Activated CD4-positive, alpha-beta T cell treated with anti-CD3 and anti-CD28 coated beads, Interleukin-2, amount 50 U/mL, for 4 hours (primary cell): ENCODE measurements around the gene EGR1.

Experiments used
- DNase-seq, 2 experiments: peaks; one replicate each; pipeline ENCODE4 v3.0.0-alpha.2; 2020

The EGR1 gene

DNA sequence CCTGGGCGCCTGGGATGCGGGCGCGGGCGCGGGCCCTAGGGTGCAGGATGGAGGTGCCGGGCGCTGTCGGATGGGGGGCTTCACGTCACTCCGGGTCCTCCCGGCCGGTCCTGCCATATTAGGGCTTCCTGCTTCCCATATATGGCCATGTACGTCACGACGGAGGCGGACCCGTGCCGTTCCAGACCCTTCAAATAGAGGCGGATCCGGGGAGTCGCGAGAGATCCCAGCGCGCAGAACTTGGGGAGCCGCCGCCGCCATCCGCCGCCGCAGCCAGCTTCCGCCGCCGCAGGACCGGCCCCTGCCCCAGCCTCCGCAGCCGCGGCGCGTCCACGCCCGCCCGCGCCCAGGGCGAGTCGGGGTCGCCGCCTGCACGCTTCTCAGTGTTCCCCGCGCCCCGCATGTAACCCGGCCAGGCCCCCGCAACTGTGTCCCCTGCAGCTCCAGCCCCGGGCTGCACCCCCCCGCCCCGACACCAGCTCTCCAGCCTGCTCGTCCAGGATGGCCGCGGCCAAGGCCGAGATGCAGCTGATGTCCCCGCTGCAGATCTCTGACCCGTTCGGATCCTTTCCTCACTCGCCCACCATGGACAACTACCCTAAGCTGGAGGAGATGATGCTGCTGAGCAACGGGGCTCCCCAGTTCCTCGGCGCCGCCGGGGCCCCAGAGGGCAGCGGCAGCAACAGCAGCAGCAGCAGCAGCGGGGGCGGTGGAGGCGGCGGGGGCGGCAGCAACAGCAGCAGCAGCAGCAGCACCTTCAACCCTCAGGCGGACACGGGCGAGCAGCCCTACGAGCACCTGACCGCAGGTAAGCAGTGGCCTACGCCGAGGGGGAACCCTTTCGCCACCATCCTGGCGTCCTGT lies at the start of gene EGR1:
Gene EGR1, plus strand, starts transcription at position 219 of the 864 bp plus-strand sequence. Its CDS starts 283 bp downstream, at position 502.
- DNase-seq = peak; percentile 95 to 96

DNA sequence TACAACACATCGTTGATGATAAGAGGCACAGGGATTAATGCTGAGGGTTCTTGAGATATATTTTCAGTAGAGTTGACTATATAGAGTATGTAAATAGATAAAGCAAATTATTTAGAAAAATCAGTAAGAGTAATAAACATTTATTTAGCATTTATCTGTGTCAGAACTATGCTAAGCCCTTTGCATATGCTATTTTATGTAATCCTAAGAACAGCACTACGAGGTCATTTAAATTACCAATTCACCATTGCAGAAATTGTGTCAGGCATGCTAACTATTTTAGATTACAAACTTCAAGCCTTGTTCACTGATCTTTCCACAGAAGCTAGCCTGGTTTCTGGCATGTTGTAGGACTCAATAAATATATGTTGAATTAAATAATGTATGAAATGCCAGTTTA lies 46.8 kb upstream of the EGR1 start:
- DNase-seq = no peak

DNA sequence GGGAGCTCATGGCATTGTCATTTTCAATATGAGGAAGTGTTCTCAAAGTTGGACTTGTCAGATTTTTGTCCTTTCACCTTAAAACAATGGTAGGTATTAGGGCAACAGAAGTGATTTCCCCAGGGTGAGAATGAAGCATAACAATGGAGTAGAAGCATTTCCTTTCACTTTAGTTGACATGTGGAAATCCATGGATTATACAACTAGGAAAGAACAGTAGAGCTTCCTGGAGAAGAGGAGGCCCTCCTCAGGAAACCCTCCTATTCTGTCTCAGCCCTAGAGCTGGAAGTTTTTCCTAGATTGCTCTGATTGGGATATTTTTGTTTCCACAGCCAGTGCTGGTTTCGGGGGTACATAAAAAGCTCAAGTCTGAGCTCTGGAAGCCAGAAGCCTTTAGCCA lies 40.2 kb upstream of the EGR1 start:
- DNase-seq = no peak

DNA sequence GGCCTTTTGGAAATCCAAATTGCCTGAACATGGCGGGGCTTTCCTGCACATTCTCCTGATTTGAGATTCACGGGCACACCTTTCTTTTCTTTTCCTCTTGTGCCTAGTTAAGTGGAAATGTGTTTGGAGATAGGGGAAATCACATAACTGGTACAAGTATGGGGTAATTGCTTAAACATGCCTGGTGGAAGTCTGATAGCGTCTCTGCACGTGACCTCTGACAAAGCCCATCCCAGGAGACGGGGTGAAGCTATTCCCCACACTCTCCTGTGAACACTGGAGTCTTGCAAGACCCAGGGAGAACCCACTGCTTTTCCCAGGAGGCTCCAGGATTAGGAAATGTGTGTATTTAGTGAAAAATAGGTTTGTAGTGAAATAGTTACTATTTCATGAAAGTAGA lies 29.3 kb upstream of the EGR1 start:
- DNase-seq = no peak

DNA sequence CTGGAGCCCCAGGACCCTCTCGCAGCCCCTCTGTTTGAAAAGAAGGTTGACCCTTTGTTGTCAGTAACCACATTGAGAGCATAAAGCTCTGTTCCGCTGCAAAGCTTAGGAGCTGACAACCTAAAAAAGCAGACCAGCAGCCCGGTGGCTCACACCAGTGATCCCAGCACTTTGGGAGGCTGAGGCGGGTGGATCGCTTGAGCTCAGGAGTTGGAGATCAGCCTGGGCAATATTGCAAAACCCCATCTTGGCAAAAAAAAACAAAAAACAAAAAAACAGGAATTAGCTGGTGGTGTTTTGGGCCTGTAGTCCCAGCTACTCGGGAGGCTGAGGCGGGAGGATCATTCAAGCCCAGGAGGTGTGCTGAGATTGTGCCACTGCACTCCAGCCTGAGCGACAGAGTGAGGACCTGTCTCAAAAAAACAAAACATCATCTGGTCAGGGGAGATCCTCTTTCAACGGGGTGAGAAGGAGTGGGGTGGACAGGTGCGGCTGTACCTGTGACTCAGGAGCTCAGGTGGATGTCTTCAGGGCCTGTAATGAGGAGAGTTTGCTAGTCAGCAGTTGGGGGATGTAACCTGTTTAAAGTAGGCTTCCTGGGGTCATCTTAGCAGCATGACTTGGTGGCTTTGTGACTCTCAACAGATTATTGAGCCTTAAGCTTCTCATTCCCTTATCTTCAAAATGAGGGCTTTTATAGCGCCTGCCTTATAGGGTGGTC lies 27.1 kb upstream of the EGR1 start:
- DNase-seq = no peak

DNA sequence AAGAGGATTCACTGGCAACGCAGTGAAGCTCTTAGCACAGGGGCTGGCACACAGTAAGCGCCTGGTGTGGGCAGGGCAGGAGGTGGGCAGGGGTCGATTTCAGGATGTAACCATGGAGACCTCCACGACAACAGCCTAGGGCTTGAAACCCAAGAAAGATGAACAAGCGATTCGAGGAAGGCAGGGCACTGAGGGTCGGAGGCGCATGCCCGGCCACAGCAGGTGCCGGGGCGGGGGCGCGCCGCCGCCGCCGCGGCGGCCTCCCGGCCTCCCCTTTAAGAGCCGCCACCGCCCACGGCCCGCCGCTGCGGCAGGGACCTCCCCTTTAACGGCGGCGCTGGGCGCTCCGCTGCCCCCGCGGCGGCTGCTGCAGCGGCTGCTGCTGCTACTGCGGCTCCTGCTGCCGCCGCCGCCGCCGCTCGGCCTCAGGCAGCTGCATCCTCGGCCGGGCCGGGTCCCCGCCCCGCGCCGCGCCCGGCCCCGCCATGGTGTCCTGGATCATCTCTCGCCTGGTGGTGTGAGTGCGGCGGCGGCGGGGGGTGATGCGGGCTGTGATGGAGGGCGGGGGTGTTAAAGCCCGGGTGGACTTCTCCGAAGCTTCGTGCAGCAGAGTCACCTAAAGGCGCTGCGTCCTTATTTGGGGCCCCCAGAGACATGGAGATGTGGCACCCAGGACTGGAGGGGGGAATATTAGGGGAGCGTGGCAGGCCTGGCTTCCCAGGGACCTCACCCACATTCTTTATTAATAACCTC lies 26.4 kb upstream of the EGR1 start, which contains the start of gene REEP2:
Gene REEP2, plus strand, starts transcription at position 334 of the 753 bp plus-strand sequence. Its CDS starts 152 bp downstream, at position 486.
- peak; percentile 51 to 60 for DNase-seq

DNA sequence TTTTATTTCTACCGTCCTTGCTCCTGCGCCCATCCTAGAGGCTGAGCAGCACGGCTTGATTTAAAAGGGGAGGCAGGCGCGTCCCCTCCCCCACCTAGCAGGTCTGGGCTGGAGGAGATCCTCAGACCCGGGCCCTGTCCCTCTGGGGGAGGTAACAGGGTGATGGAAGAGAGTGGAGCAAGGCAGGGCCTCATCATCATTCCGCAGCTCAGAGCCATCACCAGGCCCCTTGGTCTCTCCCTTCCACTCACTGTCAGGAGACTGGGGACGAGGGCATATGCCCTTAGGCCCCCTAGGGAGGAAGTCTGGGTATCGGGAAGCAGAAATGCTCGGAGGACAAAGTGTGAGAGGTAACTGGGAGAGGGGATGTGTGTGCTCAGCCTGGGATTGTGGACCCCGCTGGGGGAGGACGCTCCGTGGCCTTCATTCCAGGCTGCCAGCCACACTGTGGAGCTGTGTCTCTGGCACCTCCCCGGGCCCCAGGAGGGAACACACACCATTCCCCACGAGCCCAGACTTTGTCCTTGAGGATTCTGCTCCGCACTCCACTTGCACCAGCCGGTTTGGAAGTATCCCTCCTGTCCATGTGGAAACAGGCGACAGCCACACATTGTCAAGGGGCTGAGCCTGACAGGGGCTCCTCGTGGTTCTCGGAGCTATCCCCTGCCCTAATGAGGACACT lies 25.7 kb upstream of the EGR1 start:
- DNase-seq = no peak

DNA sequence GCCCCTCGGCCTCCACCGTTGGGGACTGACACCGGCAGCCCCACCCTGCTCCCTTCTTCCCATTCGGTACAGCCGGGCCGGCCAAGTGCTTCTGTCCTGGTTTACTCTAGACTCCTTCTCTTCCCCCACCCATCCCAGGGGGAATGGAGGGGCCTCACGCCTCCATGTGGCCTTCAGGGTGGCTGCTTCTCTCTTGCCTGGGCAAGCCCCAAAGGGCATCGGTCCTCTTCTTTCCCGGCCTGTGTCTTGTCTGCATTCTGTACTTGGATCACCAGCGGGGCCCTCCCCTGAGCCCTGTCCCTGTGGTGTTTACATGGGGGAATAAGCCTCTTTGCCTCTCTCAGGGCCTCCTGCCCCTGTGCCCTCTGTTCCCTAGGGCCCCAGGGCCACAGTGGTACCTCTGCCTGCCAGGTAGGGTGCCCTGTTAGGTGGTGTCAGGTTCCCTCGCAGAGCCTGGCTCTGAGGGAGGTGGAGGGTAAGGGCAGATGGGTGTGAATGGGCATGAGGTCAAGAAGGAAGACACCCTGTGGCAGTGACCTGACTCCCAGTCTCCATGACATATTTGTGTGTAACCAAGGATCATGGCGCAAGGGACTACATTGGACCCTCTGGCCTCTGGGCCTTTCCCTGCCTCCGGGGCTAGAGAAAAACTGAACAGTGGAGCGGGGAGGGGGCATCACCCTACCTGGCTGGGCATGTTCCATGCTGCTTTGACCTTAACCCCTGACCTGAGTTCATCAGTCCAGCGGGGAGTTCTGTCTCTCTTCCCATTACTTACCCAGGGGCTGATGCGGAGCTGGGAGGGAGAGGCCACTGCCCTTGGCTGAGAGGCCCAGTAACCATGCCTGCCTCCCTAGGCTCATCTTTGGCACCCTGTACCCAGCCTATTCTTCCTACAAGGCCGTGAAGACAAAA lies 24.9 kb upstream of the EGR1 start:
- DNase-seq = no peak

DNA sequence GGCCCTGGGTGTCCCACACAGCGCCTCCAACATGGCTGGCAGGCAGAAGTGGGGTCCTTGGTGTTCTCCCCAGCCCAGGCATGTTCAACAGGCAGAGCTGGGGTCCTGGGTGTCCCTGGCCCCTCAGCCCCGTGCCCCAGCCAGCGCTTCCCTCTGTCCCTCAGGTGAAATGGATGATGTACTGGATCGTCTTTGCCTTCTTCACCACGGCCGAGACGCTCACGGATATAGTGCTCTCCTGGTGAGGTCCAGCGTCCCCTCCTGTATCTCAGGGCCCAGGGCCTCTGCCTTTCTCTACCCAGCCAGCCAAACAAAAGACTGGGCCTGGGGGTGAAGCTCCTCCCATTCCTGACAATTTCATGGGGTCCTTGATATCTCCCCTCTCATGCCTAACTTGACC lies 24.1 kb upstream of the EGR1 start:
- no peak for DNase-seq

DNA sequence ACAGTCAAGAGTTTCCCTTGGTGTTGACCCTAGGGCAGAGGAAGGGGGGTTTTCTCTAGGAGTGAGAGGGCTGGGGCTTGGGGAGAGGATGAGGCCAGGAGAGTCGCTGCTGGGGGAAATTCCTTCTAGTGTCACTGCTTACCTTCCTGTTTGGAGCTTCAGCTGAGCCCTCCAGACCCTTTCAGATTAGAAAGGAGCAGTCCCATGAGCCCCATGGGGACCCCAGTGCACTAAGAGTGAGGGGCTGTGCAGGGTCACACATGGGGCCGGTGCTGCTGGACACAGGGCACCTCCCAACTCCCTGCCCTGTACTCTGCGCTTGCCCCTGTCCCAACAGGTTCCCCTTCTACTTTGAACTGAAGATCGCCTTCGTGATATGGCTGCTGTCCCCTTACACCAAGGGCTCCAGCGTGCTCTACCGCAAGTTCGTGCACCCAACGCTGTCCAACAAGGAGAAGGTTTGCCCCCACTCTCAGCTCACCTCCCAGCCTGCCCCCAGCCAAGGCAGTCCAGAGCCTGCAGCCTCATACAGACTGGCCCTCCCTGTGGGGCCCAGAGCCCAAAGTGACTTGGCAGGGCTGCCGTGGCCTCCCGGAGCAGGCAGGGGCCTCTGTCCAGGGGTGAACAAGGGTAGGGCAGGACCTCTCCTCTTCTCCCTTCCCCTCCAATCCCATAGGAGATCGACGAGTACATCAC lies 21.1 kb upstream of the EGR1 start:
- DNase-seq = no peak

DNA sequence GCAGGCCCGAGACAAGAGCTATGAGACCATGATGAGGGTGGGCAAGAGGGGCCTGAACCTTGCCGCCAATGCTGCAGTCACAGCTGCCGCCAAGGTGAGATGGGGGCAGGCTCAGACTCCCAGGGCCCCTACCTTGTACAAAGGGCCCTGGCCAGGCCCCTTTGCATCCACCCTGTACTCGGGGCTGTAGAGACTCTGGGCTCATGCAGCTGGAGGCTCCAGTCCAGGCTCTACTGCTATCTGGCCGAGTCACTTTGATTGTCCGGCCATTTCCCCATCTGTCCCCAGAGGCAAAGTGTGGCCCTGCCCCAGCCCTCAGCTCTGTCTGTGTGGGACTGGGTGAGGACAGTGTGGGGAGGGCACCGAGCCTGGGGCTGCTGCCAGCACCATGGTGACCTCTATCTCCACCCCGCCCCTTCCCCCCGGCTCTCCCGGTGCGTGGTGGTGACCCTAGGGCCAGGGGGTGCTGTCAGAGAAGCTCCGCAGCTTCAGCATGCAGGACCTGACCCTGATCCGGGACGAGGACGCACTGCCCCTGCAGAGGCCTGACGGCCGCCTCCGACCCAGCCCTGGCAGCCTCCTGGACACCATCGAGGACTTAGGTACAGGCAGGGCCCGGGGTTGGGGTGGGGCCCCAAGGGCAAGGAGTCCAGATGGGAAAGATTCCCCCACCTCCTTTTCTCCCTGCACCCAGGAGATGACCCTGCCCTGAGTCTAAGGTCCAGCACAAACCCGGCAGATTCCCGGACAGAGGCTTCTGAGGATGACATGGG lies 20.3 kb upstream of the EGR1 start:
- no peak for DNase-seq

DNA sequence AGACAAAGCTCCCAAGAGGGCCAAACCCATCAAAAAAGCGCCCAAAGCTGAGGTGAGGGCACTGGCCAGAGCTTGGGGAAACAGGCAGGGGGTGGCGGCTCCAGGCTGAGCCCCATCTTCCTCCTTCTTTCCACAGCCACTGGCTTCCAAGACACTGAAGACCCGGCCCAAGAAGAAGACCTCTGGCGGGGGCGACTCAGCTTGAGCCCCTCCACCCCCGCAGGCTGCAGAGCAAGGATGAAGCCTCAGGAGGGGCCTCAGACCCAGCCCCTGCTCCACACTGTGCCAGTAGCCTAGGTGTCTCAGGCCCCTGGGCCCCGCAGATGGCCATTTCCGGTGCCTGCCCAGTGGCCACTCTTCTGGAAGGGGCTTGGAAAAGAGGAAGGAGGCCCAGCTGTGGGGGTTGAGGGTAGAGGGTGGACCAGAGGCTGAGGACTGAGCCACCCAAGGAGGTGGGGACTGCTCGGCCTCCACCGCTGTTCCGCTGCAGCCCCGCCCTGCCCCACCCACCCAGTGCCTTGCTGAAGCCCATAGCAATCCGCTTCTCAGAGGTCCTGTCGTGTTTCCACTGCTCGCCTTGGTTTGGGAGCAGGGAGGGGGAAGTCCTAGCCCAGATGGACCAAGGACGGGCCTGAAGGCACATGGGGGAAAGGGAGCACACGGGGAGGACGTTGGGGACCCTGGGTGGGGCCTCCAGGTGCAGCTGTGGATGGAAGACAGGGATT lies 19.6 kb upstream of the EGR1 start:
- DNase-seq = no peak

DNA sequence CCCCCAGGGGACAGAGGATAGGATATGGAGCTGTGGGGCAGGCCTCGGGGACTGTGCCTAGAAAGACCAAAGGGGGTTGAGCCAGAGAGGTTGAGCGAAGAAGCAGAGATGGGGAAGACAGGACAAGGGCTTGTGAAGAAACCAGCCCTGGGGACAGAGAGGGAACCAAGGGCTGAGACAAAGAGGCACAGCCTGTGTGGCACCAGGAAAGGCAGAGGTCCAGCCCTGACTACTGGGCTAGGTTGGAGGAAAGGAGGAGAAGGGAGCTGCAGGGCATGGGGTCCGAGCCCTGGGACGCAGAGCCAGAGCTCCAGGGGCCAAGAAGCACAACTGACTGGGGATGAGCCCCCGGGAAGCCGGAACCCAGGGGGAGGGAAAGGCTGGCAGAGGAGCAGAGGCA lies 17.2 kb upstream of the EGR1 start:
- no peak for DNase-seq

DNA sequence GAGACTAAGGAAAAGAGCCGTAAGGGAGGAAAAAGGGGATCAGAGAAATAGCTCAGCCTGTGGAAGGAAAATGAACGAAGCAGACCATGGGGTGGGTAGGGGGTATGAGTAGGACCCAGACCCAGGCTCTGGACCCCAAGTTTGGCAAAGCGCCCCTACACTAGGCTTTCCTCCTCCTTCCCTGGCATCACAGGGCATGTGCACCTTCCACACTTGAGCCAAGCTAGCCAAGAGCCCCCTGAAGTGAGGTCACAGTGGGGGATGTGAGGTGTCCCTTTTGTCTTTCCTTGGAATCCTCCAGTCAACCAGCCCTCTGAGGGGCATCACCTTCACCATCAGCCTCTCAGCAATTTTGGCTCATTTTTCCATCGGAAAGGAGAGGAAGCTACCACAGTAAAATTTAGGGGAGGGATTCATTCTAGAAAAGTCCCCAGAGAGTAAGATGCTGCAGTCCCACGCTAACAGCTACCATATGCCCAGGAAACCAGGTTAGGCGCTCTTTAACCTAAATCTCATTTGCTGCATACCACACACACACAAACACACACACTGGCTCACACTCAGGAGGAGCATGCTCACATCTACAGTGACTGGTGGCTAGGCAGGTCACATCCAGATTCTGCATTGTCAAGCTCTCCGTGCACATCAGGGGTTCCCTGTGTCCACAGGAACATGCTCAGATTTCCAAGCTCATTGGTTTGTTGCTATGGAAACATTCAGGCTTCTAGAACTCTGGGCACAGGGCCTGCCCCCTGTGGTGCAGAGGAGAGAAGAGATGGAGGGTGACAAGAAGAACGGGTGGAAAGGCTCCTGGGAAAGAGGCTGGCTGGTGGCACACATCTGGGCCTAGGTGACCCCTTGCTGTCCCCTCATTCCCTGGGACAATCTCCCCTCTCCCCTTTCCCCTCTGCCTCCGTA lies 16.5 kb upstream of the EGR1 start:
- DNase-seq = no peak

DNA sequence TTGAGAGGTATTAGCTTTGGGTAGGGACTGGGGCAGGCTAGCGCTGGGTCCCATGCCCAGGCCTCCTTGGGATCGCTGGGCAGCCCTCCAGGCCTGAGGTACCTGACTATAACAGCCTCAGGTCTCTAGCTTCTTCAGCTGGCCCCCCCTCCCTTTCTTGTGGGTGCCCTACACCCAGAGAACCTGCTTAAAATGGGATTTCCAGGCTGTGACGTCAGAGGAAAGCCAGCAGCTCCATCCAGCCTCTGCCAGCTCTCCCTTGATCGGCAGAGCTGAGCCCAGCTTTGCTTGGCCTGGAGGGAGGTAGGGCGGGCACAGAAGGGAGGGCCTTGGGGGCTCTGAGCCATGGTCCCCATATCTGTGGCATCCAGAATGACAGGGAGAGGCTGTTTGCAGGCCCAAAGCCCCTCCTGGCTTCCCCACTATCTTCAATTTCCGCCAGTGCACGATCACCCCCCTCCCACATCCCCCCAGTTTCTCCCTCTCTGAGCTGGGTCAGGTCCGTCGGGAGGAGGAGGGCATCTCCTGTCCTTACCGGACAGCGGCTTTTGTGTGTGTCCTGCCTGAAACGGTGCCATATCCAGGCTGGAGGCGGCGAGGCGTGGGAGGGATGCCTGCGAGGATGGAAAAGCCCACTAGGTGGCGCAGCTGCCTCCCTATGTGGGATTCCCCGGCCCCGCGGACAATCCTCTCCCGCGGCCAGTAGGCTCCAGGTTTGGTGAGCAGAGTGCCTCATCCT lies 15.6 kb upstream of the EGR1 start:
- DNase-seq = peak; percentile 74 to 77

DNA sequence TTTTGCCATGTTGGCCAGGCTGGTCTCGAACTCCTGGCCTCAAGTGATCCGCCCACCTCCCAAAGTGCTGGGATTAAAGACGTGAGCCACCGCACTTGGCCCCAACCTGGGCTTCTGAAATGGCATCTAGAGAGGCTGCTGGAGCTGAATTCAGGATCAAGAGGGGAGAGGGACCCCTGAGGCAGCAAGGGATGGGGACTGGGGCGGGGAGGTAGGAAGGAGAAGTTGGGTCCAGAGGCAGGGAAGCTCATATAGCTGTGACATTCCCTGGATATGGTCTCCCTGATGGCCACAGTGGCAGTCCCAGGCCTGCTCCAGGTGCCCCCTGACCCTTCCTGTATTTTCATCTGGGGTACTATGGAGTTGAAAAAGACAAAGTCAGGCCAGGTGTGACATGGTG lies 14.3 kb upstream of the EGR1 start:
- DNase-seq = no peak

DNA sequence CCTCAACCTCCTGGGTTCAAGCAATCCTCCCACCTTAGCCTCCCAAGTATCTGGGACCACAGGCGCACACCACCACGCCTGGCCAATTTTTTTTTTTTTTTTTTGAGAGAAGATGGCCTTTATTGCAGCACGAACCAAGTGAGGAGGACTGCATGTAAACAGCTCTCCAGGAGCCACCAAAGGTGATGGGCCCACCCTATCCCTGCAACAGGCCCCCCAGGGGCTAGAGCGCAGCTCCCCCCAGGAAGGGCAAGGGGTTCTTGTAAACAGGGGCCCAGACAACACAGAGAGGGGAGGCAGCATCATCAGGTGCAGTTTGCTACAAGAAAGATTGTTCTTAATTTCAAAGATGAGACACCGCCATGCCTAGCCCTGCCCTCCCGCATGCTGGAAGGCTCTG lies 12.6 kb upstream of the EGR1 start:
- no peak for DNase-seq

DNA sequence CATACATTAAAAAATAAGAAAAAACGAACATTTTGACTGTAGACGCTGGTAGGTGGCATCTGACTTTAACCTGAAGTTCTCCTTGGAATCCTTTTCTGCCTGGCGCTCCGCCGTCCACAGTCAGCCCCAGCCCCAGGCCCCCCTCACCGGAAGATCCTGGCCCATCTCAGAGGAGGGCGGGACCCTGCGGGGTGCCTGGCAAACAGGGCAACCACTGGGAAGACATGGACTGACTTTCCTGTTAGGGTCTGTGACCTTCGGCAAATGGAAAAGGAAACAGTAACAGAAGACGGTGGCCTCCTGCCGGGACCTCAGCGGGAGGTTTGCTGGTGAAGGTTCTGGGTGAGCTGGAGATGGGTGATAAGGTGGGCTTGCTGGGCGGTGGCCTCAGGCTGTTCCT lies 11.7 kb upstream of the EGR1 start:
- DNase-seq = no peak
